GM21367 (cell line): ENCODE data around the gene NUP93.

Experiments
- ATAC-seq: cut with Tn5 transposase; IDR thresholded peaks from one replicate; pipeline ENCODE4 v1.9.1; 2021; ENCODE audit not compliant: unreplicated experiment

Gene NUP93

DNA sequence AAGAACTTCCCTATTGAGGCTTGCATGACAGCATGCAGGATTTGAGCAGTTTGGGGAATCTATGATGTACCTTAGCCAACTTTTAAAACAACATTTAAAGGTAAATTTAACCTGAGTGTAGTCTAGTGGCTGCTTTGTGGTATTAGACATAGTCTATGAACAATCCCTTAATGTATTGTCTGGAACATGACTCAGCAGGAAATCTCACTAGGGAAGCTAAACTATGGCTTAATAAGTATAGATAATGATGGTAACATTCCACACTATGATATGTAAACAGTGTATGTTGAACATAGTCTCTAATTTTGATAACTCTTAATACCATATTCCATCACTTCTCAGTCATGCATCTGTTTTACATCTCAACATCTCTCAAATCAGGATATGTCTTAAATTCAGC lies 83.0 kb downstream of the NUP93 start:
- ATAC-seq, result no peak

DNA sequence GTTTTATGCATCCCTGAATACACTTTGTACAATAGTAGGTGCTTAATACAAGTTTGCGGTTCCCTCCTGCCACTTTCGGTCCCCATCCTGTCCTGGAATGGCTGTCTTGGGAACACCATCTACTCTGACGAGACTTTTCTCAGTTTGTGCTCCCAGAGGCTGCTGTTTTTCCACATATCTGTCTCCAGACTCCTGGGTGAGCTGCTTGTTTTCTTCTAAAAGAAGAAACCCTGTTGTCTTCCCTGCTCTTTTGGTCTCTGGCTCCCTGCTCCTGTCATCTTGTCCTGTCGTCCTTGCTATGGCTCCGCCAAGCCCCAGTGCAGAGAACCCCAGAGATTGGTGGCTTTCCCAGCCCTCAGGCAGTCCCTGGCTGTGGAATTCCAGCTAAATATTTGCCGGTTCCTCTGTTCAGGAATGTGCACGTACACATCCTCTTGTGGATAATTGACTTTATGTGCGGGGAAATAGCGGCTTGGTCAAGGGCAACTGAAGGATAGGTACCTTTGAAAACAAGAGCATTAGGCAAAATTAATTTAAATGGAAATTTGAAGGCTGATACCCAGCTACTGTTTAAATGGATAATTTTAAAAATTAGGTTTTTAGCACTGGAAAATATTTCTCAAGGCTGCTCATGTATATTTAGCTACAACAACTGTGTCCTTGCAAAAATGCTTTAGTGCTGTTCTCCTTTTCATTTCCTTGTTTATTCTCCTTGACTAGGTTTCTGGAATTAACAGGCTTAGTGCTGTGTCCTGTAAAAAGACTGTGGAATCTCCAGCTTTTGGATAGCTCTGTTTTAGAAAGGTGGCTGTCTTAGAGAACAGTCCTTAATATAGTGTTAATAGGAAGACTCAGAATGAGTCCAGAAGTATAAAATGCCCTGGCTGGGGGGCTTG lies 84.9 kb downstream of the NUP93 start:
- no peak for ATAC-seq

- ATAC-seq, result no peak
Measured at GRCh38 chr16:56815721-56816120, 85.8 kb downstream of the NUP93 start.

GRCh38 chr16:56817056-56817455 lies 87.1 kb downstream of the NUP93 start:
- no peak for ATAC-seq

GRCh38 chr16:56817938-56818337 lies 88.0 kb downstream of the NUP93 start:
- no peak for ATAC-seq

DNA sequence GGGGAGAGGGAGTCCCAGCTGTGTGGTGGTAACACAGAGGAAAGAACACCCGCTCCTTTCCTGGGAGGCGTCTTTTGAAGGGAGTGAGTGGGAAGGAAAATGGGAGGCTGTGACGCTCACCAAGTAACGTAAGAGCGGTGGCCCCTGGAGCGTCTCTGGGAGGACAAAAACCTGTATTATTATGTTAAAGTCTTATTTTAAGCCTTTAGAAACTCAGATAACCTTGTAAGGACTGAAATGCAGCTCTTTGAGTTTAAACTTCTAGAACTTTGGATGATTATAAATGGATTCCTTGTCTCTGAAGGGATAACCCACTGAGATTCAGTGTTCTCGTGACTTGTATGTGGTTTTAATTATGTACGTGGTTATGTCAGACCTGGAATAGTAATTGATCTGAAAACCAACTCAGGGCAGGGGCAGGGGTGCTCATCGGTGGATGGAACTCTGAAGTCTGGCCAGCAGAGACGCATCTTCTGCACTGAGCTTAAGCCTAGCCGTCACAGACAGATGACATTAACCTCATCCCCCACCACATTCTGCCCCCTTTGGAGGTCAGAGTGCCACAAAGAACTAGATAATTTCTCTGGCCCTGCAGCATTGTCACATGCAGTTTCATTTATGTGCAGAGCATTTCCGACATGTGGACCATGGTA lies 93.3 kb downstream of the NUP93 start:
- no peak for ATAC-seq

- no peak for ATAC-seq
Measured at GRCh38 chr16:56824331-56824730, 94.4 kb downstream of the NUP93 start.

DNA sequence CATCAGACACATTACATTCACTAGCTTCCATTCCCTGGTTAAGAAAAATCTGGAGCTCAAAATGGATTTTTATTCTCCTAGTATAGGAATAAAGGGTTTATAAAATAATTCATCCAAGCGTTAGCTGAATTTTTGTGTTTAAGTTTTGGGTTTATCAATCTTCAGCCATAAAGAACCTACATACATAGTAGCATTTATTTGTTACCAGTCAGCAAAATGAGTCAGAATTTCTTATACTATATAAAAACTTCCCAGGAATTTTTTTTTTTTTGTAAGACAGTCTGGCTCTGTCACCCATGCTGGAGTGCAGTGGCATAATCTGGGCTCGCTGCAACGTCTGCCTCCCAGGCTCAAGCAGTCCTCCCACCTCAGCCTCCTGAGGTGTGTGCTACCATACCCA lies 94.9 kb downstream of the NUP93 start:
- ATAC-seq, result no peak

DNA sequence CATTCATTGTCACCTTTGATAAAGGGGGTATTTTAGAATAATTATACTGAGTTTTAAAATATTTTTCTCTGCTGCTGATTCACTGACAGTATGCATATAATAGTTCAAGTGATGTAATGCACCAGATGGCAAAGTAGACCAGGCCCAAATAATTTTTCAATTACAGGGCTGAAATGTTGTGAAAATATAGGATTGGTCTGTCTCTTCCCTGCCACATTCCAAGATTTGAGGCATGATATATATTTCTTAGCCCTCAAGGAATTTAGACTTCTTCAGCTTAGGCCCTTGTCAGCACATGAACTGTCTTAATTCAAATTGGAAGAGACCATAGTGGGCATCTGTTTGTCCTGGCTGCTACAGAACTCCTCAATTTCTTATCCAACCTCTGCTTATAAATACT lies 95.9 kb downstream of the NUP93 start:
- no peak for ATAC-seq

GRCh38 chr16:56828647-56829046 lies 98.7 kb downstream of the NUP93 start:
- ATAC-seq, result no peak

GRCh38 chr16:56830669-56831068 lies 100.7 kb downstream of the NUP93 start:
- ATAC-seq, result no peak

- ATAC-seq, result no peak
Measured at GRCh38 chr16:56832768-56833167, 102.8 kb downstream of the NUP93 start.

GRCh38 chr16:56833243-56833970 lies 103.5 kb downstream of the NUP93 start:
- ATAC-seq, result no peak

DNA sequence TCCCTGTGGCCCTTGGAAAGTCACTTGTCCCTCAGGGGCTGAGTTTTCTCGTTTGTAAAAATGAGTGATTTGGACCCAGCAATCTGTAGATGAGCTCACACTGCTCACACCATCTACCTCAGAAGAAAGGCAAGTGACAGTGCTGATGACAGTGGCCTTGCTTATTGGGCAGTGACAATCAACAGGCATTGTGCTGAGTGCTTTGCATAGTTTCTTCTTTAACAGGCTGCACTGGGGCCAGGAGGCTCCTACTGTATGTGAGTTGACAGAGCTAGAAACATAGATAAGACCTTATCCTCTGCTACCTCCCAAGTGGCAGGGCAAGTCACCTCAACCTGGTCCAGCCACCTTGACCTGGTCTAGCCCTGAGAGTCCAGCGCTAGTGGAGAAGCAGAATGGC lies 105.4 kb downstream of the NUP93 start:
- ATAC-seq, result no peak

- ATAC-seq, result no peak
Measured at GRCh38 chr16:56836410-56837230, 106.7 kb downstream of the NUP93 start.

GRCh38 chr16:56838622-56839337 lies 108.9 kb downstream of the NUP93 start:
- no peak for ATAC-seq

- no peak for ATAC-seq
Measured at GRCh38 chr16:56841233-56841632, 111.3 kb downstream of the NUP93 start.

GRCh38 chr16:56841659-56842058 lies 111.7 kb downstream of the NUP93 start:
- no peak for ATAC-seq

- ATAC-seq, result no peak
Measured at GRCh38 chr16:56842133-56842532, 112.2 kb downstream of the NUP93 start.

- no peak for ATAC-seq
Measured at GRCh38 chr16:56844056-56844455, 114.1 kb downstream of the NUP93 start.
